Testis (tissue), 2 donors: ENCODE data around the gene TIPARP.

ENCODE experiments used
- CTCF ChIP-seq, 3 experiments: fragments of 450-650 bp in 2 of 3; fragments of 200-600 bp in 1 of 3; sonication (generic) in 1 of 3; IDR thresholded peaks; one replicate each; pipeline ENCODE4 v1.5.1; 2016 to 2019; ENCODE audit warnings: antibody characterized with exemption in 3 of 3, mild to moderate bottlenecking in 2 of 3, moderate library complexity in 1 of 3
- POLR2A ChIP-seq: fragments of 450-650 bp; IDR thresholded peaks from one replicate; pipeline ENCODE4 v1.6.1; 2017; ENCODE audit warnings: antibody characterized with exemption, mild to moderate bottlenecking, moderate library complexity

GRCh38 chr3:156644958-156645357 lies 29.4 kb upstream of the TIPARP start:
- TF ChIP-seq POLR2A: no peak
- TF ChIP-seq CTCF (IDR thresholded peaks at IDR 0.05): no peak
